GM04503 (cell line): ENCODE results near the gene NEURL4.
A peak's percentile ranks its signal among the peaks of the same experiment; 100 is the strongest.
"Not testable (repeated sequence)": the region's sequence is repeated elsewhere in the genome, so short reads cannot be mapped to it uniquely, and the experiment has no call there.

Experiments used
- DNase-seq: peaks from one replicate; pipeline ENCODE4 v3.0.0-alpha.2; 2012; ENCODE audit warnings: low read depth

NEURL4 gene

GRCh38 chr17:7347630-7348477 is 18.7 kb upstream of the NEURL4 start:
- no peak for DNase-seq

GRCh38 chr17:7346761-7347614 is 17.9 kb upstream of the NEURL4 start:
- DNase-seq = no peak

- no peak for DNase-seq
These were observed 14.1 kb upstream of the NEURL4 start for GRCh38 chr17:7343250-7343649.

GRCh38 chr17:7341842-7342241 is 12.7 kb upstream of the NEURL4 start:
- DNase-seq = no peak

- no peak for DNase-seq
These were observed 11.0 kb upstream of the NEURL4 start for GRCh38 chr17:7340179-7340578.

- not testable (repeated sequence) for DNase-seq
These were observed 8.5 kb upstream of the NEURL4 start for GRCh38 chr17:7337600-7337999.

GRCh38 chr17:7336240-7337175 is 7.4 kb upstream of the NEURL4 start, which contains the start of gene ACAP1:
TSS of gene ACAP1 (plus strand) at chr17:7336529. CDS start at chr17:7336735, 206 bp downstream.
- no peak for DNase-seq

- DNase-seq = not testable (repeated sequence)
These were observed 6.6 kb upstream of the NEURL4 start for GRCh38 chr17:7335765-7336164.

GRCh38 chr17:7334938-7335538 is 5.9 kb upstream of the NEURL4 start:
- no peak for DNase-seq

GRCh38 chr17:7332600-7333069 is 3.5 kb upstream of the NEURL4 start:
- DNase-seq = not testable (repeated sequence)

- no peak for DNase-seq
These were observed 3.0 kb upstream of the NEURL4 start for GRCh38 chr17:7332111-7332510.

GRCh38 chr17:7330638-7331015 is 1.5 kb upstream of the NEURL4 start:
- DNase-seq = no peak

GRCh38 chr17:7329997-7330637 is 982 bp upstream of the NEURL4 start:
- no peak for DNase-seq

GRCh38 chr17:7329374-7329996 is 350 bp upstream of the NEURL4 start:
- peak; percentile 95 for DNase-seq

GRCh38 chr17:7328009-7328408 is 1.1 kb downstream of the NEURL4 start:
- DNase-seq = no peak

- no peak for DNase-seq
These were observed 1.6 kb downstream of the NEURL4 start for GRCh38 chr17:7327501-7327900.

- DNase-seq = no peak
These were observed 2.1 kb downstream of the NEURL4 start for GRCh38 chr17:7327056-7327455.

- DNase-seq = no peak
These were observed 2.9 kb downstream of the NEURL4 start for GRCh38 chr17:7326186-7326585.

- no peak for DNase-seq
These were observed 4.1 kb downstream of the NEURL4 start for GRCh38 chr17:7325031-7325528.

- no peak for DNase-seq
These were observed 4.7 kb downstream of the NEURL4 start for GRCh38 chr17:7324438-7324779.
